ENCODE results near the gene LRRC7. TPM values are rescaled to one million over a fixed set of nuclear protein-coding genes. Genes with fewer than 3 reads are reported as not detected.

The LRRC7 gene
- total RNA-seq, 4 donors from 2014 or later = 0.11 to 0.88 (median 0.36) TPM

DNA sequence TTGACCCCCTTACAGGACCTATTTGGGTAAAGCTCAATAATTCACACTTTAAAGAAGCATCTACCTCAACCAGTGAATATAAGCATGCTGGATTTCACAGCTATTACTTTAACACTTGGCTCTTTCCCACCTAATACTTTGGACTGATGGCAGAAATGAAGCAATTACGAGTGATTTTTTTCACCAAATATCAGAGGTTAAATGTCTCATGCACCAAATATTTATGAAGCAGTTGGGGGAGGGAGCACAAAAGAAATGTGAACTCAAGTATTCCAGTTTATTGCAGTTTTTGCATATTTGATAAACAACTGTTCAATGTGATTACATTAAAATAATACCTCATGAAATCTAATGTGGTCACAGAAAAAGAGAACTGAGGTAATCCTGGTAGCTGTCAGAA lies 223.6 kb downstream of the LRRC7 start:
- 38 to 49% methylated on average over 1 of the region's 1 CpG for WGBS, 2 donors
- intact Hi-C loops (cut with DNase I; ENCODE audit: low total_unique reads) = no loop called here
- TF ChIP-seq, protein P1, sequence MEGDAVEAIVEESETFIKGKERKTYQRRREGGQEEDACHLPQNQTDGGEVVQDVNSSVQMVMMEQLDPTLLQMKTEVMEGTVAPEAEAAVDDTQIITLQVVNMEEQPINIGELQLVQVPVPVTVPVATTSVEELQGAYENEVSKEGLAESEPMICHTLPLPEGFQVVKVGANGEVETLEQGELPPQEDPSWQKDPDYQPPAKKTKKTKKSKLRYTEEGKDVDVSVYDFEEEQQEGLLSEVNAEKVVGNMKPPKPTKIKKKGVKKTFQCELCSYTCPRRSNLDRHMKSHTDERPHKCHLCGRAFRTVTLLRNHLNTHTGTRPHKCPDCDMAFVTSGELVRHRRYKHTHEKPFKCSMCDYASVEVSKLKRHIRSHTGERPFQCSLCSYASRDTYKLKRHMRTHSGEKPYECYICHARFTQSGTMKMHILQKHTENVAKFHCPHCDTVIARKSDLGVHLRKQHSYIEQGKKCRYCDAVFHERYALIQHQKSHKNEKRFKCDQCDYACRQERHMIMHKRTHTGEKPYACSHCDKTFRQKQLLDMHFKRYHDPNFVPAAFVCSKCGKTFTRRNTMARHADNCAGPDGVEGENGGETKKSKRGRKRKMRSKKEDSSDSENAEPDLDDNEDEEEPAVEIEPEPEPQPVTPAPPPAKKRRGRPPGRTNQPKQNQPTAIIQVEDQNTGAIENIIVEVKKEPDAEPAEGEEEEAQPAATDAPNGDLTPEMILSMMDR (IDR thresholded peaks at IDR 0.05) = no peak
- no peak for TF ChIP-seq POLR2A (IDR thresholded peaks at IDR 0.05)

DNA sequence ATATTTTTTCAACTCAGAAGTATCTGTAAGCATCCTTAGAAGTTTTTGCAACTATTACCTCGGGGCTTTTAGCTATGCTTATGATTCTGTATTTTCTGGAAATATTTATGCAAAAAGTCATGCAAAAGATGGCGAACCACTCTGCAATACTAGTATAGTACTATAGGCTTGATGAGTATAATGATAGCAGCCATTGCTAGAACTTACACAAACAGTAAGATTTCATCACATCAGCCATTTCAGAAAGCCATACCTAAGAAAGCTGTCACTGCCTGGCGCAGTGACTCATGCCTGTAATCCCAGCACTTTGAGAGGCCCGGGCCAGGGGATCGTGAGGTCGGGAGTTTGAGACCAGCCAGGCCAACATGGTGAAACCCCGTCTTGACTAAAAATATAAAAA lies 227.1 kb downstream of the LRRC7 start:
- DNase-seq (ENCODE audit: low spot score in 2 of 2) = no peak
- no peak for TF ChIP-seq POLR2A (IDR thresholded peaks at IDR 0.05)
- TF ChIP-seq, protein P1 (IDR thresholded peaks at IDR 0.05) = no peak
- intact Hi-C loops (cut with DNase I; ENCODE audit: low total_unique reads) = no loop called here
- H3K4me3 ChIP-seq (ENCODE audit: low read depth, poor library complexity, severe bottlenecking) = no peak overlapping the region
- 83 to 88% methylated on average over 7 of the region's 7 CpGs for WGBS, 2 donors

More for the DNA sequence above, 223.6 kb downstream of the LRRC7 start:
- no peak for DNase-seq (ENCODE audit: low spot score in 2 of 2)
- no peak overlapping the region for H3K4me3 ChIP-seq (ENCODE audit: low read depth, poor library complexity, severe bottlenecking)

DNA sequence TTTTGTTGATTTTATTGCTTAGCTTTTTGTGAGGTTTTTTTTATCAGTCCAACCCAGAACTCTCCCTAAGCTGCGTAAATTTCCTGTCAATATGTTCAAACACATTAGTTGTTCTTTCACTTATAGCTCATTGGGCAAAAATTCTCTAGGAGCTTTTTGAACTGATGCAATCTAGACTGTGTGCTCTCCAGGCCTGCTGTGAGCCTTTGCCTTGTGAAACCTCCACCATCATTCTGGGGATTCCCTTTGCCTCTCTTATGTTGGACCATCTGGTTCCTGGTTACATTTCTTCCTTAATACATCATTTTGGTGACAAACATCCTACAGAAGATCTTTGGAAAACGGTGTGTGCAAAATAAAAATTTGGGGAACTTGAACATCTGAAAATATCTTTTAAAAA lies 247.2 kb downstream of the LRRC7 start:
- intact Hi-C loops (cut with DNase I; ENCODE audit: low total_unique reads) = no loop called here
- 54 to 67% methylated on average over 2 of the region's 2 CpGs for WGBS, 2 donors

DNA sequence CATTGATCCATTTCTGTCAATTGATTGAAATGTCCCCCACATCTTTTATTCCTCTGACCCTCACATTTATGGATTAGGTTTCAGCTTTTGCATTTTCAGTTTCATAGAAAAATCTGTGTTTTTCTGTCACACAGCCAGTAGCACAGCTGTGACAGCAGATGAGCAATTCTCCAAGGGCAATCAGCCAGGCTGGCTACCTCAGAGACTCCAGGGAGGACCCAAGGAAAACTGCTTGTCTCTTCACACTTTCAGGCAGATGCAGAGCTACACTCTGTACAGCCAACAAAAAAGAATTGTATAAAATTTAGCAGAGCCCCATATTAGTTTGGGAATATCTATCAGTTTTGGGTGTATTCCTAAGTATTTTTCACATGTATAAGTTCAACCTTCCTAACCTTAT lies 257.2 kb downstream of the LRRC7 start:
- H3K4me3 ChIP-seq (ENCODE audit: low read depth, poor library complexity, severe bottlenecking) = no peak overlapping the region
- DNase-seq (ENCODE audit: low spot score in 2 of 2) = no peak
- intact Hi-C loops (cut with DNase I; ENCODE audit: low total_unique reads) = no loop called here
- TF ChIP-seq, protein P1 (IDR thresholded peaks at IDR 0.05) = no peak
- TF ChIP-seq POLR2A (IDR thresholded peaks at IDR 0.05) = no peak

More for the DNA sequence above, 247.2 kb downstream of the LRRC7 start:
- DNase-seq (ENCODE audit: low spot score in 2 of 2) = no peak
- no peak for TF ChIP-seq POLR2A (IDR thresholded peaks at IDR 0.05)
- TF ChIP-seq, protein P1 (IDR thresholded peaks at IDR 0.05) = no peak
- no peak overlapping the region for H3K4me3 ChIP-seq (ENCODE audit: low read depth, poor library complexity, severe bottlenecking)

DNA sequence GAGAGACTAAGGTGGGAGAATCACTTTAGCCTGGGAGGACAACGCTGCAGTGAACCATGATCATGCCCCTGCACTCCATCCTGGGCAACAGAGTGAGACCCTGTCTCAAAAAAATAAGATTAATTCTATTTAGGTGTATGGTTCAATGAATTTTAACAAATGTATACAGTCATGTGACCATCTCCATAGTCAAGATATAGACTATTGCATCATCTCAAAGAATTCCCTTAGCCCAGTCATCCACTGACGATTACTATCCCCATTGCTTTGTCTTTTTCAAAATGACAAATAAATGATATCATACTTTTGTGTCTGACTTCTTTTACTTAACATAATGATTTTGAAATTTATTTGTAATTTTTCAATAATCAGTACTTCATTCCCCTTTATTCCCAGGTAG lies 260.0 kb downstream of the LRRC7 start:
- intact Hi-C loops (cut with DNase I; ENCODE audit: low total_unique reads) = no loop called here
- WGBS, 2 donors = 86 to 92% methylated on average over 2 of the region's 2 CpGs
- TF ChIP-seq POLR2A (IDR thresholded peaks at IDR 0.05) = no peak
- TF ChIP-seq, protein P1 (IDR thresholded peaks at IDR 0.05) = no peak
- no peak for DNase-seq (ENCODE audit: low spot score in 2 of 2)
- no peak overlapping the region for H3K4me3 ChIP-seq (ENCODE audit: low read depth, poor library complexity, severe bottlenecking)

DNA sequence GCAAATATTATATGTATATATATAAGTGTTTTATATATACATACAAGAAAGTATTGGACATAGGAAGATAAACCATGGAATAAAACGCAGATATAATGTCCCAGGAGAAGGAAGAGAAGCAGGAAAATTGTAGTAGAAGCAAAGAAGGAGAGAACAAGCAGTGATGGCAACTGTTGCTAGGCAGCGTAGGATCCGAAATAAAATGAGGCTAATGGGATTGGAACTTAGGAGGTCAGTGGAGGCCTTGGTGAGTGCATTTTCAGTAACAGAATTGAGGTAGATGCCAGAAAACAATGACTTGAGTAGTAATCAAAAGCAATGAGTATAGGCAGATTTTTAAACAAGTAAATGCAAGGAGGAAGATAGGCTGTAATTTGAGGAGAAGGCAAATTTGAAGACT lies 265.8 kb downstream of the LRRC7 start:
- no peak overlapping the region for H3K4me3 ChIP-seq (ENCODE audit: low read depth, poor library complexity, severe bottlenecking)
- no peak for DNase-seq (ENCODE audit: low spot score in 2 of 2)
- TF ChIP-seq, protein P1 (IDR thresholded peaks at IDR 0.05) = no peak
- WGBS, 2 donors = 87 to 89% methylated on average over 3 of the region's 3 CpGs
- intact Hi-C loops (cut with DNase I; ENCODE audit: low total_unique reads) = no loop called here
